Inferior parietal cortex (tissue), 1 donor: Measurements from ENCODE around the gene ULBP3.
"Not testable (repeated sequence)": the region's sequence is repeated elsewhere in the genome, so short reads cannot be mapped to it uniquely, and the experiment has no call there.

Source experiments
- DNase-seq: peaks from one replicate; pipeline ENCODE4 v3.0.0-alpha.2; 2016; ENCODE audit errors: extremely low spot score

Gene ULBP3

DNA sequence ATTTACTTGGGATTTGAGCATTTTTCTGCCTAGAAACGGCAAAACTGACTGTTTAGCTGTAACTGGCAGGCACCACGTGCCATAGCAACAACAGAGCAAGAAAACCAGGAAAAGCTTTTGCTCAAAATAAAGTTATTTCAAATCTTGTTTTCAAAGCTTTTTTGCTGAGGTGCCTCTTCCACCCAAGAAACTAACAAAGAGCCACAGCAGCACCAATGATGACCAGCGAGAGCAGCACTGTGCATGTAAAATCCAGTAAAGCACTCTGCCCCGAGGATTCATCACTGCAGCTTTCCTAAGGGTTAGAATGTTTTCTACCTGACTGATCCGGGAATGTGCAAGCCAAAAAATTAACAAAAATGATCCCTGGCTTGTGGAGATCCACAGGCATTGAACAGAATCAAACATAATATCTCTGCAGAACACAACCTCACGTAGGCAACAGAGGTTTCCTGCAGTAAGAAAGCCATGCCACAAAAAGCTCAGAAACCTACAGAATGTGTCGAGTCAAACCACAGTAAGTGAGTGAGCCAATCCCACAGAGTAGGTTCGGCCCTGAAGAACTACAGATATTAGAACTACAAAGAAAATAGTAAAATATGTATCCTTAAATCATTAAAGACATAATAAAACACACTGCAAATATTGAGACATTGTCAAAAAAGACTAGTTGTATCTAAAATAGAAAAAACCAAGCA, 7.4 kb upstream of the ULBP3 start:
- DNase-seq = no peak

DNA sequence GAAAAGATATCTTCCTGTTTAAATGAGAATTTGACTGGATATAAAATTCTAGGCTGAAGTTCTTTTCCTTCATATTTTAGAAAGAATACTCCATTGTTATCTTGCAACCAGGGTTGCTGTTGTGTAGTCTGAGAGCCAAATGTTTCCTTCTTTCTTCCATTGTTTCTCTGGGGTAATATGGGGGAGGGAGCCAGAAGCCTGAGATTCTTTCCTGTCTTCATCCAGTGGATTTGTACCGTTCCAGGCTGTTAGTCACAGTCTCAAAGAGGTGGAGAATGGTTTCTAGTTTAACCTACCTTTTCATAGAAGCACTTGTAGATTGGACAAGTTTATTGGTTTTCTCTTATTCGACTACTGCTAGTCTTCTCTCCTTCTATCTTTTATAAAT, 6.1 kb upstream of the ULBP3 start:
- DNase-seq = no peak

DNA sequence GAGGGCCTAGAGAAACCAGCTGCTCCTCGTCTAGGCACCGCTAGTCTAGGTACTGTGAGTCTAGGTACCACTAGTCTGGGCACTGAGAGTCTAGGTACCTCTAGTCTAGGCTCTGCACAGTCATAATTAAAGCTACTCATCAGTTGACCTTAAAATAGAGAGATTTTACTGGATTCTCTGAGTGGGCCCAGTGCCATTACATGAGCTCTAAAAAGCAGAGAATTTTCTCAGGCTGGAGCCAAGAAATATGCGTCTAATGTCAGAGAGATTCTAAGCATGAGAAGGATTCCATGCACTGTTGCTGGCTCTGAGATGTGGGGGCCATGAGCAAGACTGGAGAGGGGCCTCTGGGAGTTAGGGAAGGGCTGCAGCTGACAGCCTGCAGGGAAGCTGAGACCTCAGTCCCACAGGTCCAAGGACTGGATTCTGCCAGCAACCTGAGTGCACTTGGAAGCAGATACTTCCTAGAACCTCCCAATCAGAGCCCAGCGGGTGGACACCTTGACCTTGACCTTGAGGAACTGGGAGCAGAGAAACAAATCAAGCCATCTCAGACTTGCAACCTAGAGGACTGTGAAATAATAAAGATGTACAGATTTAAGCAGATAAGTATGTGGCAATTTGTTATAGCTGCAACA, 5.6 kb upstream of the ULBP3 start:
- DNase-seq = not testable (repeated sequence)

DNA sequence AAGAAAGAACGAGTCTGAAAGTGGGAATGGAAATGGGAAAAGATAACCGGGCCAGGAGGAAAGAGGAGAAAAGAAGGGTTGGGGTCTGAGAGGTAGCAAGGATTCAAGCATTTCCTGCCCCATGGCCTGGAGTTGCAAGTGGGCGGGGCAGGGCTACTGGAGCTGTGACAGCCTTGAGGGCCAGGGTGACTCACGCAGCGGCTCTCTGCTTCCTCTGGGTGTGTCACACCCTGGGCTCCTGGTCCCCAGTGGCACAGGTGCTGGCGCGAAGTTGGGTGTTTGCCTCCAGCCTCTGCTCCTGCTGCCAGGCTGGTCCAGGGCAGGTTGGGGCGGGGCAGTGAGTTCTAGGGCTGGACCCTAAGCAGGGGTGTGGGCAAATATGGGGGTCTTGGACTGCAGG, 3.3 kb upstream of the ULBP3 start:
- no peak for DNase-seq

DNA sequence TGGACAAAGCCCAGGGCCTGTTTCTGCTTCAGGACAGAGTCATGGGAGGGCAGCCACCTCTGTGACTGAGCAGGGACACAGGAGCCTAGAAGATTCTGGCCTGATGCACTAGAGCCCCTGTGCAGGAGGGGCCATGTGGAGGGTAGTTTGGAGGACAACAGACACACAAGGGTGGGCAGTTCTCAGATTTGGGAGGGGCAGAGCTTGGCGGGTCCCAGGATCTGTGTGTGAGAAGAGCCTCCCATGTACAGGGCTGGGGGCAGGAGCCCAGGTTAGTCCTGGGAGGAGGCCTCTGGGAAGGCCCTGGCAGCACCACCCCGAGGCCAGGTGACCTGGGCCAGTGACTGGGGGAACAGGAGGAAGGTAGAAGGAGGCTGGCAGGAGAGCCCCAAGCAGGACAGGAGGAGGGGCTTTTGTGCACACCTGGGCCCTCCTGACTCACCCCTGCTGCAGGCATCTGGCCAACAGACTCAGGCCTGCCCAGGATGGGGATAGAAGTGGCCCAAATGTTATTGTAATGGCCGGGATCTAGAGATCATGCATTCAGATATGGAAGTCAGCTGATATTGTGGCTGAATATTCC, 1.4 kb upstream of the ULBP3 start:
- DNase-seq = no peak

DNA sequence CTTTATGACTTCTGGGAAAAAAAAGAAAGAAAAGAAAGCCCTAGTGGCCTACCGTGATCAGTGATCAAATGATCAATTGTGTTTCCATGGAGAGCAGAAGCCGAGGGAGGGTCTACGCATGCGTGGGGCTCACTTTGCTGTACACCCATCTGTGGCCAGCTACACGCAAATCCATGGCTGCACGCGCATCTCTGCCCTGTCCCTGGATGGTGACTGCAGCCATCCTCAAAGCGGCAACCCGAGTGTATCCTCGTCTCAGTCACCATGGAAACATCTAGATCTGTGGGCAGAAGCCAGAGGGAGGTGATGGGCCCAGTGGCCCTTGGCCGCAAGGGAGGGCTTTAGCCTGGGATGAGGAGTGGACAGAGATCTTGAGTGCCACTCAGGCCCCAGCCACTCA, 785 bp upstream of the ULBP3 start:
- DNase-seq = no peak

DNA sequence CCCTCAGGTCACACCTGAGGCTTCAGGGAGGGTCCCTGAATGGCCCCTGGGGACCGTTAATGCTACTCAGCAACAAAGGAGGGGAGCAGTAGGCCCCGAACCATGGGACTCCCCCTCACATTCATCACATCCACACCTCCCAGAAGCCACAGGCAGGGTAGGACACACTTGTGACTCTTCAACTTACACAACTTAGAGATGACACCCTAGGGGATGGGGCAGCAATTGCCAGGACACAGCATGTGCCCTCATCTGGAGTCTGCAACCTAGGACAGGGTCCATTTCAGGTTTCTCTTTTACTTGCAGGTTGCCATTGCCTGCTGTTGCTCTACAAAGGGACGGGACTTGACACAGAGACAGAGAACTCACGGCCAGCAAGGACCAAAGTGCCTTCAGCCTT, 770 bp downstream of the ULBP3 start:
- no peak for DNase-seq

DNA sequence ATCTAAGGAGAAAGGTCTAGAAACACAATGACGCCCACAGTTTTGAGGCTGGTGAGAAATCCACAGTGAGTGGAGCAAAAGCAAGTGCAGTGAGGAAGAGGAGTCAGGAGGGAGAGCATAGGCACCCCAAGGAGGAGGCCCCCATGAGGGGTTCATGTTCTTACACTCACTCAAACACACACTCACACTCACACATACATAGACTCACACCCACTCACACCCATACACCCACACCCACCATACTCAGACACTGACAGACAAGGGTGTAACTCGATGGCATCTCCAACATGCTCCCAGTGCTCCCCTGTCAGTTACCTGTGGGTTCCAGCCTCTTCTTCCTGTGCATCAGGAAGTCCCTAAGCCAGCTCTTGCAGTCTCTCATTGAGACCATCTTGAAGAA, 3.8 kb downstream of the ULBP3 start:
- no peak for DNase-seq

DNA sequence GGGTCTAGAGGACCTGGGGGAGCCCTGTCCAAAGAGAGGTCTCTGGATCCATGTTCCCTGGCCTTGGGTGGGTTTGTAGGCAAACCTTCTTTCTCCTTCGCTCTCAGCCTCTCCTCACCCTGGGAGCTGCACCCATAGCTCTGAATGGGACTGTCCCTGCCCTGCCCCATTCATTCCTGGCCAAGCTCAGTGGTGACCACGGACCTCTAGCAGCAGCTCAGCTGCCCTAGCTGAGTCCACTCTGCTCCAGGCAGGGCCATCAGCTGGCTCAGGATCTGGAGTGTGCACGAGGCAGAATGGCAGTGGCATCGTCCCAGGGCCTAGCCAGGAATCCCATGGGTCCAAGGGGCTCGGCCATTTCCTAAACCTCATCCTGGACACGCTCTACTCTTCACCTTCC, 5.3 kb downstream of the ULBP3 start:
- DNase-seq = no peak

DNA sequence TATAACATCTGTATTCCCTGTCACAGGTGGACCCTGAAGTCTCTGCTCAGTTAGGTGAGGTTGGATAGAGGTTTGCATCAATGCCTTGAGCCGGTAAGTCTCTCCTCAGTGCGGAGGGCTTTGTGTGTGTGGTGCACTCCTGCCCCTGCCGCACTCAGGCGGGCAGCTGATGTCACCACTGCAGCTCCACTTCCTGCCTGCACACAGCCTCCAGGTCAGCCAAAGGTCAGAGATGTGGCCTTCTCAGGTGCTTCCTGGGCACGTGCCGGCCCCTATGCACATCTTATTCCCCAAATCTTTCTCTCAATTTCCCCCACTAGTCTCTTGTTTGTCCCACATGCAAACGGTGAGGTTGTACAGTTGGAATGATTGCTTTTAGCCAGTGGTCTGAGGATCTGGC, 8.9 kb downstream of the ULBP3 start:
- DNase-seq = not testable (repeated sequence)

DNA sequence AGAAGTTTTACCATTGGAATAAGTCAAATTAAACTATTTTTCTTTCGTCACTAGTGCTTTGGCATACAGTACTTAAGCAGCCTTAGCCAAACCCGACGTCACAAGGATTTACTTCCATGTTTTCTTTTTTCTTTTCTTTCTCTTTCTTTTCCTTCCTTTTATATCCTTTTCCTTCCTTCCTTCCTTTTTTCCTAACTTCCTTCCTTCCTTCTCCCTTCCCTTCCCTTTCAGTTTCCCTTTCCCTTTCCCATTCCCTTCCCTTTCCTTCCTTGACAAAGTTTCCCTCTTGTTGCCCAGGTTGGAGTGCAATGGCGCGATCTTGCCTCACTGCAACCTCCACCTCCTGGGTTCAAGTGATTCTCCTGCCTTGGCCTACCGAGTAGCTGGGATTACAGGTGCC, 9.9 kb downstream of the ULBP3 start:
- no peak for DNase-seq

DNA sequence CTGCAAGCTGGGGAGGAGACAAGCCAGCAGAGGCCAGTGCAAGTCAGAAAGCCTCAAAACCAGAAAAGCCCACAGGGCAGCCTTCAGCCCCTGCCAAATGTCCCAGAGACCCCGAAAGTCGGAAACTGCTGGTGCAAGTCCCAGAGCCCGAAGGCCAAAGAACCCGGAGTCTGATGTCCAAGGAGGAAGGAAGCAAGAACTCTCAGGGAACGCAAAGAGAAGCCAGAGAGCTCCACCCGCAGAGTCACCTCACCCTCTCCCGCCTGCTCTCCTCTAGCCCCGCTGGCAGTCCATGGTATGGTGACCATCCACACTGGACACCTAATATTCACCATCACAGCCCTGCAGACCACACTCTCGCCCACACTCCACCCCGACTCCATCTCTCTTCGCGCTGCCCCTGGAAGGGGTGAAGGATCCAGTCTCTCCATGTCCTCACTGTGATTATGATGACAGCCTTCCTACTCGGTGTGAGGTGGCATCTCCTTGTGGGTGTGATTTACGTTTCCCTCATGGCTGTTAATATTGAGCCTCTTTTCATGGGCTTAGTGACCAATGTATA, 10.6 kb downstream of the ULBP3 start:
- DNase-seq = no peak

DNA sequence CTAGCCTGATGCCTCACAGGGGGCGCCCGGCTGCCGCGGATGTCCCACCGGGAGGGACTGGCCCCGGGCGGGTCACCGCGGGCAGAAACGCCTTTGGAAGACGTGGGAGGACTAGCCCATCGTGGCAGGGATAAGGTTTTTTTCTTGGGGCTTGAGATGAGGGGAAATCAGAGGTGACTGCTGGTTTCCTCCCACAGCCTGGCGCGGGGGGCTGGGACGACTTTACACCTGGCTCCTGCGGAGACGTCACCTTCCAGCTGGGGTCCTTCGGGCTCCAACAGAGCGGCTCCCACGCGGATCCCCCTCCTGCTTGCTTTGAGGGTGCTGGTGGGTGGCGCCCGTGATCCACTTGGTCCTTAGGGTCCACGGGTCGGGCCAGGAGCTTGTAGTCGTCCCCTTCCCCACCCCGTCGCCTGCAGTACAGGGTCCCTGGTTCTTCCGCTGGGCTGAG, 11.4 kb downstream of the ULBP3 start:
- no peak for DNase-seq

DNA sequence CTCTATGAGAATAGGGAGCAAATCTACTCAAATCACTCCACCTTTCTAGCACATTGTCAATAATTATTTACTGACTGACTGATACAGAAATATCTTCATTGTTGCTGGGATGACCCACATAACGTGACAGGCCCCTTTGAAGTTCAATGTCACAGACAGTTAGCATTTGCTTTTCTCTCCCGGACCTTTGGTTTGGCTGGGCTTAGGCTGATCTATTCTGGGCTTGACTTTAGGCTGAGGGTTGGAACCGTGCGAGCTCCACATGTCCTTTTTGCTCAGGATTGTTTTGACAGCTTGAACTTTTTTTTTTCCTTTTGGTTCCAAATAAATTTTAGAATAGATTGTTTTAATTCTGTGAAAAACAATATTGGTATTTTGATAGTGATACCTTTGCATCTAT, 12.0 kb downstream of the ULBP3 start:
- no peak for DNase-seq

DNA sequence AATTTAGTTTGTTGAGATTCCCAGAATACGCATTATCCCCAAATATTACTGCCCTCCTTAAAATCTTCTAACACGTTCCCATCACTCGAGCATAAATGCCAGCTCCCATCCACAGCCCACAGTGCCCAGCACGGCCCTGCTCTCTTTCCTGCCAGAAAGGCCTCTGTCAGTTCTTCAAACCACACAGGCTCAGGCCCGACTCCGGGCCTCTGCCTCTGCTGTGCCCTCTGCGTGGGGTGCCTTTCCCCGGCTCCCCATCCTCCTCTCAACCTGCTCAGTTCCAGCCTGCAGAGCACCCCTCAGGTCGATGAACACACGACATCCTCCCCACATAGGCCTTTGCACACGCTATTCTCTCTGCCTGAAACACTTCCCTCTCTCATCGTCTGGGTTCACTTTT, 12.8 kb downstream of the ULBP3 start:
- no peak for DNase-seq

DNA sequence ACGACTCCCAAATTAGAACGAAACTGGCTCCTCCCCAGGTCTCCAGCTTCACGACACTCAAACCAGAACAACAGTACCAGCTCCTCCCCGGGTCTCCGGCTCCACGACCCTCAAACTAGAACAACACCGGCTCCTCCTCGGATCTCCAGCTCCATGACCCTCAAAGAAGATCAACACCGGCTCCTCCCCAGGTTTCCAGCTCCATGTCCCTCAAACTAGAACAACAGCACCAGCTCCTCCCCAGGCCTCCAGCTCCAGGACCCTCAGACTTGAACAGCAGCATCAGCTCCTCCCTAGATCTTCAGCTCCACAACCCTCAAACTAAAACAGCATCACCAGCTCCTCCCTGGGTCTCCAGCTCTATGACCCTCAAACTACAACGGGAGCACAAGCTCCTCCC, 13.8 kb downstream of the ULBP3 start:
- no peak for DNase-seq

DNA sequence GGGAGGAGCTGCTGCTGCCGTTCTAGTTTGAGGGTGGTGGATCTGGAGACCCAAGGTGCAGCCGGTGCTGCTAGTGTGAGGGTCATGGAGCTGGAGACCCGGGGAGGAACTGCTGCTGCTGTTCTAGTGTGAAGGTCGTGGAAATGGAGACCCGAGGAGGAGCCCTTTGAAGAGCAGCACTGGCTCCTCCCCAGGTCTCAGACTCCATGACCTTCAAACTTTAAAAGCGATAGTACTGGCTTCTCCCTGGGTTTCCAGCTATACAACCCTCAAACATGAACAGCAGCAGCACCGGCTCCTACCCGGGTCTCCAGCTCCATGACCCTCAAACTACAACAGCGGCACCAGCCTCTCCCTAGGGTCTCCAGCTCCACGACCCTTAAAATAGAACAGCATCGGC, 15.5 kb downstream of the ULBP3 start:
- no peak for DNase-seq

DNA sequence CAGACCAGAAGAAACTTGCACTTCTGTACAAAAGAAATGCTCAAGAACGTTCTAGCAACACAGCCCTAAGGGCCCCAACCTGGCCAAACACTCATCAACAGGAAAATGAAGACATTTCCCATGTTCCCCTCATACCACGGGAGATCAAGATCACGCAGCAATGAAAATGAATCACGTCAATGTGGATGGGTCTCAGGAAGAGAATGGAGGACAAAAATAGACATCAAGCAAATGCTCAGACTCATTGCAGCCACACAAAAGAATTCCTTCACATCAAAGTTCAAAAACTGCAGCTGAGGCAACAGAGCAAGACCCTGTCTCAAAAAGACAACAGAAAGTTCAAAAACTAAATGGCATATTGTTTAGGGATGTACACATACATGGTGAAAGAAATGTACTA, 18.1 kb downstream of the ULBP3 start:
- DNase-seq = no peak

DNA sequence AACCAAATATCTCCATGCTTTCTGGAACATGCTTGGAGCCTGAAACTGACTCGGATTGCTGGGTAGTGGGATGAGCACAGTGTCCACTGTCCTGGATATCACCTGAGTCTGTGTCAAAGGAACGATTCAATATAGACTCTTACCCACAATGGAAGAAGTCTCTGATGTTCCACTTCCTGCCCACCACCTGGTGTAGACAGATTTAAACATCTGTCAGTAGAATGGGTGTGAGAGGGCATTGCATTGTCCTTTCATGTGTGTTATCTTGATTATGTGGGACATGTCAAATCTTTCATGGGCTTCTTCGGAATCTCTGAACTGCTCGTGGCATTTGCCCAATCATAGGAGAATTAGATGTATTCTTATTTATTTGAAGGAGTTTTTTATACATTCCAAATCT, 20.8 kb downstream of the ULBP3 start:
- DNase-seq = no peak

DNA sequence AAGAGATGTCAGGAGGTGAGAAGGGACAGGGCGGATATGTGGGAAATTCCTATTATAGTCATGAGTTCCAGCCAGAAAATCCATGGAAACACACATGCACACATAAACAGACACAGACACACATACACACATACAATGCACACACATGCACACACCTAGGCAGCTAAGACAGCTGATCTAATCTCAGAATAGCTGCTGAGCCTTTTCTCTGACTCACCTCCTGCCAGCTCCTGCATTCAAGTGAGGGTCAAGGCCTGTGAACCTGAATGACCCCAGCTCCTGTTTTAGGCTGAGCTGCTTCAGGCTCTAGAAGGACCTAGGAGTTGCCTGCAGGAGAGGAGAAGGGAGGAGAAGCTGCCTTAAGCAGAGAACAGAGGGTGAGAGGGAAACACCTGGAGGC, 22.0 kb downstream of the ULBP3 start:
- DNase-seq = no peak

DNA sequence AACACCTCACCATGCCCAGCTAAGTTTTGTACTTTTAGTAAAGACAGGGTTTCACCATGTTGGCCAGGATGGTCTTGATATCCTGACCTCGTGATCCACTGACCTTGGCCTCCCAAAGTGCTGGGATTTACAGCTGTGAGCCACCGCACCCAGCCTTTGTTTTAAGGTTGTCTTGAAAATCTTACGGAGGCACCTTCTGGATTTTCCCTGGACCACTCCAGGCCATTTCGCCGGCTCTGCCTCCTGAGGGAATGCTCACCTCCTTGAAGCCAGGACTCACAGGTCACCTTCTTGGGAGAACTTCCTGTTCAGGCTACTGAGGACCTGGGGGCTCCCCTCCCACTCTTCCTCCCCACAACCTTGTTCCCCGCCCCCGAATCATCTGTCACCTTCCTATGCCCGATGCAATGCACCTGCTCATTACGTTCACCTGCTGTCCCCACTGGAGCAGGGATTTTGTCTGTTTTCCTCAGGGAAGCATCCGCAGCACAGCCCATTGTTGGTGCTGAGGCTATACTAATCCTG, 24.2 kb downstream of the ULBP3 start:
- DNase-seq = no peak

DNA sequence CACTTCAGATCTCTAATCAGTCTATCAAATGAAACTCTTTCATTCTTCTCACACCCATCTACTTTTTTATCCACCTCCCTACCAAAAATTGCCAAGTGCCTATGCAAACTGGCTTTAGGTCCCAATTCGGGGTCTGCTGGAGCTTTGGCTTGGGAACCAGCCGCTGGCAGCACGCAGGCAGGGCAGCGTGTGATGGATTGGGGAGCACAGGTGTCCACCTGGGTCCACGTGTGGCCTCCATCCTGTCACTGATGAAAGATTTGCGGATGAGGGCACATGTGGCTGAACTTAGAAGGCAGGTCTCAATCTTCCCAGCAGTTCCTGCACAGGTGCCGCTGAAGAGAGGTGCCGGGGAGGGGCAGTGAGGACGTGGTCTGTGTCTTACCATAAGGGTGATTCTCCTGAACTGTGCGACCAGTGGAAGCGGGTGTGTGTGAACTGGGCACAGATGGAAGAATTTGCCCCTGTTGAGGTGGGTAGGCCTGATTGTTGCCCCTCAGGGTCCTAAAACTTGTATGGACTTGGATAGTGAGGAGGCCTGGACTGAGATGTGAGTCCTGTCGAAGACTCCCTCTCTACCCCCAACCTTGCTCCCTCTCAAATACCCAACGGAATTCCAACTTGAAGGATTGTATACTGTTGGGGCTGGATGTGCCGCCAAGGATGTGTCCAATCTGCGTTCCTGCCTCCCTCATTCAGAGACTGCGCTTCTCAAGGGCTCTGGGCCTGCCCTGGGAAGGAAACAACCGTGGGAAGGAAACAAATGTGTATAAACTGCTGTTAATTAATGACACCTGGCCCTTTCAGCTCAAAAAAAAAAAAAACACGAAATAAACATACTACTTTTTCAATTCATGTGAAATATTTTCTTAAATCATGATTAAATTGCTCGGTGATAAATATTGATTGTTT, 25.2 kb downstream of the ULBP3 start:
- no peak for DNase-seq
